ENCODE measurements around the gene HIGD1A.

Gene HIGD1A

GRCh38 chr3:42752961-42753360 lies 51.3 kb downstream of the HIGD1A start:
- DNase-seq = no peak

GRCh38 chr3:42752441-42752840 lies 51.8 kb downstream of the HIGD1A start:
- DNase-seq = no peak

GRCh38 chr3:42751609-42752008 lies 52.7 kb downstream of the HIGD1A start:
- DNase-seq = no peak

- DNase-seq = no peak
Measured at GRCh38 chr3:42750834-42751233, 53.5 kb downstream of the HIGD1A start.

- no peak for DNase-seq
Measured at GRCh38 chr3:42749753-42750231, 54.5 kb downstream of the HIGD1A start.

- no peak for DNase-seq
Measured at GRCh38 chr3:42749025-42749752, 55.1 kb downstream of the HIGD1A start.

- no peak for DNase-seq
Measured at GRCh38 chr3:42747581-42747980, 56.7 kb downstream of the HIGD1A start.

GRCh38 chr3:42746455-42747450 lies 57.5 kb downstream of the HIGD1A start:
- peak; percentile 35 for DNase-seq

GRCh38 chr3:42745776-42746454 lies 58.4 kb downstream of the HIGD1A start:
- no peak for DNase-seq

- DNase-seq = no peak
Measured at GRCh38 chr3:42745291-42745745, 59.0 kb downstream of the HIGD1A start.

GRCh38 chr3:42743204-42743995 lies 60.9 kb downstream of the HIGD1A start:
- DNase-seq = no peak

- no peak for DNase-seq
Measured at GRCh38 chr3:42742688-42743087, 61.6 kb downstream of the HIGD1A start.

- DNase-seq = no peak
Measured at GRCh38 chr3:42742259-42742658, 62.0 kb downstream of the HIGD1A start.

GRCh38 chr3:42741796-42742195 lies 62.5 kb downstream of the HIGD1A start:
- DNase-seq = no peak

GRCh38 chr3:42739401-42740158 lies 64.7 kb downstream of the HIGD1A start:
- peak; percentile 55 for DNase-seq

- DNase-seq = no peak
Measured at GRCh38 chr3:42736531-42736930, 67.8 kb downstream of the HIGD1A start.

GRCh38 chr3:42736081-42736480 lies 68.2 kb downstream of the HIGD1A start:
- peak; percentile 63 for DNase-seq

- DNase-seq = no peak
Measured at GRCh38 chr3:42735615-42736014, 68.7 kb downstream of the HIGD1A start.

- DNase-seq = no peak
Measured at GRCh38 chr3:42735019-42735418, 69.3 kb downstream of the HIGD1A start.

GRCh38 chr3:42734263-42734860 lies 69.9 kb downstream of the HIGD1A start:
- no peak for DNase-seq

All from NCI-H2029 treated with DMSO at 0.1 percent for 48 hours (cell line).